Skin of body (tissue), 2 donors: ENCODE data around the gene IER5L. TPM values are rescaled to one million over a fixed set of nuclear protein-coding genes. Genes with fewer than 3 reads are reported as not detected.
A peak's percentile ranks its signal among the peaks of the same experiment; 100 is the strongest.
"Not testable (repeated sequence)": the region's sequence is repeated elsewhere in the genome, so short reads cannot be mapped to it uniquely, and the experiment has no call there.

Experiments
- DNase-seq: peaks from one replicate; lab custom pipeline; 2025; lab: John Stamatoyannopoulos, UW
- total RNA-seq: library from RNA; depleted of rRNA; stranded (reverse); fragments of >200 nt; gene quantifications from one replicate; pipeline ENCODE4 v1.2.3, GENCODE V29; 2014

IER5L gene
- total RNA-seq, 1 donor from 2014 or later, result 23.0 TPM

GRCh38 chr9:129139993-129140396, 38.1 kb downstream of the IER5L start:
- peak; percentile 100 for DNase-seq

GRCh38 chr9:129139233-129139992, 38.6 kb downstream of the IER5L start:
- DNase-seq, result peak; percentile 90

GRCh38 chr9:129138476-129139232, 39.4 kb downstream of the IER5L start:
- DNase-seq, result no peak

- DNase-seq, result no peak
Measured at GRCh38 chr9:129138144-129138462, 40.0 kb downstream of the IER5L start.

GRCh38 chr9:129137292-129138143, 40.5 kb downstream of the IER5L start:
- no peak for DNase-seq

- no peak for DNase-seq
Measured at GRCh38 chr9:129136446-129137035, 41.5 kb downstream of the IER5L start.

- DNase-seq, result no peak
Measured at GRCh38 chr9:129135476-129135875, 42.6 kb downstream of the IER5L start.

GRCh38 chr9:129133082-129133481, 45.0 kb downstream of the IER5L start:
- no peak for DNase-seq

- DNase-seq, result peak; percentile 48
Measured at GRCh38 chr9:129131300-129132145, 46.5 kb downstream of the IER5L start.

GRCh38 chr9:129130791-129131190, 47.3 kb downstream of the IER5L start:
- no peak for DNase-seq

- DNase-seq, result not testable (repeated sequence)
Measured at GRCh38 chr9:129130271-129130670, 47.8 kb downstream of the IER5L start.

GRCh38 chr9:129128689-129129088, 49.4 kb downstream of the IER5L start:
- no peak for DNase-seq

GRCh38 chr9:129126749-129127618, 51.1 kb downstream of the IER5L start:
- DNase-seq, result no peak

Other genes starting within 250 kb of the IER5L start
- gene DOLK, start 230.7 kb downstream of the IER5L start, total RNA-seq, result 7.8 TPM
- gene NUP188, start 230.6 kb downstream of the IER5L start, total RNA-seq, result 49.8 TPM
- gene SH3GLB2, start 149.9 kb downstream of the IER5L start, total RNA-seq, result 33.0 TPM
- gene MIGA2, start 141.6 kb downstream of the IER5L start, total RNA-seq, result 16.2 TPM
- gene DOLPP1, start 97.2 kb downstream of the IER5L start, total RNA-seq, result 6.2 TPM
- 28.7 TPM for gene CRAT, start 67.5 kb downstream of the IER5L start, total RNA-seq
- 42.2 TPM for gene PTPA, start 66.8 kb downstream of the IER5L start, total RNA-seq